Measurements from ENCODE around the gene DST.

DST gene

DNA sequence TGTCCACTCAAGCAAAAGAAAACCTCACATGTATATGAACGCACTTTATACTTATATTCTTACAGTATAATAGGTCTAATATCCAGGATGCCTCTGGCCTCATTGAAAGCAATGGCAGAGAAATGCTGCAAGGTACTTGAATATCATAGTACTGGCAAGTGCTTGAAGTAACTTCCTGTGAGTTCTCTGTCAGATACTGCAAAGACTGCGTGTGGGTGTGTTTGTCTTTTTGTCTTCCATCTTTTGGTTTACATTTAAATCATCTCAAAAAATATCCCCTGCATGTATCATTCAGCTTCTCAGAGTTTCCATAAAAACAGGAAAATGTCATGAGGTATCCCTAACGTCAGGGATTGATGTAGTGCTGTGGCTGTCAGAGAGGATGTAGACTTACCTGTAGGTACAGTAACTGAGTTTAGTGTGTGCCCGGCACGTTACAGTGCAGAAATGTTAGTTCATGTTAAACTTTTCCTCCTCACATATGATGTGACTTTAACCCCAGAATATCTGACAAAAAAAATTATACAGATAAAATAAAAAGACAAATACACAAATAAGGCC lies 184.3 kb downstream of the DST start:
- Histone ChIP-seq H3K4me1 (ENCODE audit: insufficient read depth, low read length, poor library complexity, severe bottlenecking) (no peaks in the 10 kb centered on the region), H2AFZ (ENCODE audit: low read length) (no peak overlapping the region), H4K20me1 (ENCODE audit: insufficient read depth, low read length, poor library complexity, severe bottlenecking) (no peaks in the 10 kb centered on the region), H3K9ac (ENCODE audit: low read depth, low read length, poor library complexity, severe bottlenecking) (no peak overlapping the region), H3K27me3 (ENCODE audit: insufficient read depth, low read length, poor library complexity, severe bottlenecking) (no peaks in the 10 kb centered on the region), H3K4me2 (ENCODE audit: low read depth, low read length, poor library complexity, severe bottlenecking) (no peak overlapping the region), H3K36me3 (ENCODE audit: insufficient read depth, low read length) (peaks cover 29% of the 10 kb centered on the region; the same call in 1 of the 2 replicates), H3K9me2 (replicated peaks; ENCODE audit: low read depth, low read length) (no peaks in the 10 kb centered on the region), H3F3A (ENCODE audit: low read depth) (no peaks in the 10 kb centered on the region), H3K9me3 (ENCODE audit: insufficient read depth, low read depth, low read length) (no peaks in the 10 kb centered on the region), H3K4me3 (ENCODE audit: low read length, poor library complexity, severe bottlenecking) (no peak overlapping the region), H3K79me2 (ENCODE audit: insufficient read depth, low read length) (no peaks in the 10 kb centered on the region)
- TF ChIP-seq, protein P1, sequence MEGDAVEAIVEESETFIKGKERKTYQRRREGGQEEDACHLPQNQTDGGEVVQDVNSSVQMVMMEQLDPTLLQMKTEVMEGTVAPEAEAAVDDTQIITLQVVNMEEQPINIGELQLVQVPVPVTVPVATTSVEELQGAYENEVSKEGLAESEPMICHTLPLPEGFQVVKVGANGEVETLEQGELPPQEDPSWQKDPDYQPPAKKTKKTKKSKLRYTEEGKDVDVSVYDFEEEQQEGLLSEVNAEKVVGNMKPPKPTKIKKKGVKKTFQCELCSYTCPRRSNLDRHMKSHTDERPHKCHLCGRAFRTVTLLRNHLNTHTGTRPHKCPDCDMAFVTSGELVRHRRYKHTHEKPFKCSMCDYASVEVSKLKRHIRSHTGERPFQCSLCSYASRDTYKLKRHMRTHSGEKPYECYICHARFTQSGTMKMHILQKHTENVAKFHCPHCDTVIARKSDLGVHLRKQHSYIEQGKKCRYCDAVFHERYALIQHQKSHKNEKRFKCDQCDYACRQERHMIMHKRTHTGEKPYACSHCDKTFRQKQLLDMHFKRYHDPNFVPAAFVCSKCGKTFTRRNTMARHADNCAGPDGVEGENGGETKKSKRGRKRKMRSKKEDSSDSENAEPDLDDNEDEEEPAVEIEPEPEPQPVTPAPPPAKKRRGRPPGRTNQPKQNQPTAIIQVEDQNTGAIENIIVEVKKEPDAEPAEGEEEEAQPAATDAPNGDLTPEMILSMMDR (conservative IDR thresholded peaks at IDR 0.05; ENCODE audit: low read length), result no peak
- no peak for TF ChIP-seq EZH2phosphoT487 (IDR thresholded peaks at IDR 0.05; ENCODE audit: borderline replicate concordance)

DNA sequence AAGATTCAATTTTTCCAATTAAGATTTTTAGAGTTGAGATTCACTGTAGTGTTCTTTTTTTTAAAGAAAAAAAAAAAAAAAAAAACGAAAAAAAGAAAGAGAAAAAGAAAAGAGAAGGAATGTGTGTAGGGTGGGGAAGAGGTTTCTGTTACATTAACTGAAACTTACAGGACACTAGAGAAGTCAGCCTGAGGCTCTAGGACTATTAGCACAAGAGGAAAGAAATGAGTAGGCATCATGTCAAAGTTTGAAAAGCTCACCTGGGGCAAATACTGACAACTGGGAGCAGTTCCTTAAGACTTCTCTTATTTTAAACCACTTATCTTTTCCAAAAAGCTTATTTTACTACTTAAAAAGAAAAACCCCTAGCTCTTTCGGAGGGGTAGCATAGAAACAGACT lies 185.9 kb downstream of the DST start:
- Histone ChIP-seq H3K79me2 (ENCODE audit: insufficient read depth, low read length) (no peaks in the 10 kb centered on the region), H3K4me2 (ENCODE audit: low read depth, low read length, poor library complexity, severe bottlenecking) (no peak overlapping the region), H3F3A (ENCODE audit: low read depth) (no peaks in the 10 kb centered on the region), H3K36me3 (ENCODE audit: insufficient read depth, low read length) (peaks cover 22% of the 10 kb centered on the region; the same call in 1 of the 2 replicates), H2AFZ (ENCODE audit: low read length) (no peak overlapping the region), H3K9ac (ENCODE audit: low read depth, low read length, poor library complexity, severe bottlenecking) (no peak overlapping the region), H3K4me3 (ENCODE audit: low read length, poor library complexity, severe bottlenecking) (no peak overlapping the region), H3K9me3 (ENCODE audit: insufficient read depth, low read depth, low read length) (no peaks in the 10 kb centered on the region), H3K27me3 (ENCODE audit: insufficient read depth, low read length, poor library complexity, severe bottlenecking) (no peaks in the 10 kb centered on the region), H4K20me1 (ENCODE audit: insufficient read depth, low read length, poor library complexity, severe bottlenecking) (no peaks in the 10 kb centered on the region), H3K4me1 (ENCODE audit: insufficient read depth, low read length, poor library complexity, severe bottlenecking) (no peaks in the 10 kb centered on the region), H3K9me2 (replicated peaks; ENCODE audit: low read depth, low read length) (no peaks in the 10 kb centered on the region)
- TF ChIP-seq, protein P1 (conservative IDR thresholded peaks at IDR 0.05; ENCODE audit: low read length), result no peak
- no peak for TF ChIP-seq EZH2phosphoT487 (IDR thresholded peaks at IDR 0.05; ENCODE audit: borderline replicate concordance)

DNA sequence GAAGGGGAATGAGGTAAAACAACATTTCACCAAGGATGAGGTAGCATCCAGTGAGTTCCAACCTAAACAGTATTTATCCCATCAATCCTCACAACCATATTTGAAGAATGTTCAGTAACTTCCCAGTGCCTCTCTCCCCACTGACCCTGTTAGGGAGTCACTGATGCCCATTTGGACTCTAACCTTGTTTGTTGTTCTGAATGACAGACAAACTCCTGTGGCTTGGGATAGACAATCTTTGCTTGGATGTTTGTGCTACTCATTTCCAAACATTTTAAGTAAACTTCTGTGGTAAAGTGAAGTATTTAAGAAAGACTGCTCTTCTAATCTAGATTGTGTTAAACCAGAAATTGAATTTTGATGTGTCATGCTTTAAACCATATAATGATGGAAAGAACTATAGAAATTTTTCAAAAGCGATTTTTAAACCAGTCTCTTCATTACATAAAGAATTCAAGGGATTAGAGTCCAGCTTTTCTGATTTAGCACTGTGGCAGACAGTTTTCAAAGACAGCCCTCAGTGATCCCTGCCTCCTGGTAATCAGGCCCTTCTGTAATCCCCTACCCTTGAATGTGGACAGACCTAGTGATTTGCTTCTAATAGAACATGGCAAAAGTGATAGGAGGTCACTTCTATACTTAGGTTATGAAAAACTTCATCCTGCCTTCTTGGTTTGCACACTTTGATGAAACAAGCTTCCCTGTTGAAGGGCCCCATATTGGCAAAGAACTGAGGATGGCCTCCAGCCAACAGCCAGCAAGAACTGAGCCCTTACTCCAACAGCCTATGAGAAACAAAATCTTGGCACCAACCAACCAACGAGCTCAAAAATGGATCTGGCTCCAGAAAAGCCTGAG lies 191.6 kb downstream of the DST start:
- Histone ChIP-seq H3K27me3 (ENCODE audit: insufficient read depth, low read length, poor library complexity, severe bottlenecking) (no peaks in the 10 kb centered on the region), H3K9me3 (ENCODE audit: insufficient read depth, low read depth, low read length) (no peaks in the 10 kb centered on the region), H2AFZ (ENCODE audit: low read length) (no peak overlapping the region), H3K4me3 (ENCODE audit: low read length, poor library complexity, severe bottlenecking) (no peak overlapping the region), H3K36me3 (ENCODE audit: insufficient read depth, low read length) (no peaks in the 10 kb centered on the region), H3K4me2 (ENCODE audit: low read depth, low read length, poor library complexity, severe bottlenecking) (no peak overlapping the region), H3K79me2 (ENCODE audit: insufficient read depth, low read length) (no peaks in the 10 kb centered on the region), H3K4me1 (ENCODE audit: insufficient read depth, low read length, poor library complexity, severe bottlenecking) (no peaks in the 10 kb centered on the region), H4K20me1 (ENCODE audit: insufficient read depth, low read length, poor library complexity, severe bottlenecking) (no peaks in the 10 kb centered on the region), H3F3A (ENCODE audit: low read depth) (no peaks in the 10 kb centered on the region), H3K9me2 (replicated peaks; ENCODE audit: low read depth, low read length) (no peaks in the 10 kb centered on the region), H3K9ac (ENCODE audit: low read depth, low read length, poor library complexity, severe bottlenecking) (no peak overlapping the region)
- TF ChIP-seq, protein P1 (conservative IDR thresholded peaks at IDR 0.05; ENCODE audit: low read length), result no peak
- TF ChIP-seq EZH2phosphoT487 (IDR thresholded peaks at IDR 0.05; ENCODE audit: borderline replicate concordance), result no peak

Measured in Loucy (cell line).